Activated naive CD8-positive, alpha-beta T cell treated with anti-CD3 and anti-CD28 coated beads, Interleukin-2, amount 50 U/mL, for 16 hours (primary cell): Measurements from ENCODE around the gene SAG.

Experiments used
- DNase-seq: peaks from one replicate; pipeline ENCODE4 v3.0.0-alpha.2; 2020; ENCODE audit warnings: low read depth, low spot score

Gene SAG

GRCh38 chr2:233307565-233307964 is at the start of gene SAG:
Gene SAG (plus strand): TSS chr2:233307816. CDS start chr2:233309190, 1,374 bp downstream.
- DNase-seq, result no peak

GRCh38 chr2:233258211-233258610 is 49.4 kb upstream of the SAG start:
- DNase-seq, result no peak

GRCh38 chr2:233259730-233260129 is 47.9 kb upstream of the SAG start:
- DNase-seq, result no peak

DNA sequence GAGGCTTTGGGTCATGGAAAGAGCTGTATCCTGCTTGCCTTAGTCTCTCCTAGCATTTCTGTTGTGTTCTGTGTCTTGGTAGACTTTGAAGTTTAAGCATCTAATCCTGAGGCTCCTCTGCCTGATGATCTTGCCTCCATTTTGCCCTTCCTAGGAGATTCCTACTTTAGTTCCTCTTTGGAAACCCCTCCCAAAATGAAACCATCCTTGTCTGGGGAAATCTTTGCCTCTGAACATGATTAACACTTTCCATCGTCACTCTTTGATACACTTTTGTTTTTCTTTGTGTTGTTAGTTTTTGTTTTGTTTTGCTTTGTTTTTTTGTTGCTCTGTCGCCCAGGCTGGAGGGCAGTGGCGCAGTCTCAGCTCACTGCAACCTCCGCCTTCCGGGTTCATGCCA is 47.0 kb upstream of the SAG start:
- no peak for DNase-seq

GRCh38 chr2:233261819-233262555 is 45.6 kb upstream of the SAG start:
- no peak for DNase-seq

DNA sequence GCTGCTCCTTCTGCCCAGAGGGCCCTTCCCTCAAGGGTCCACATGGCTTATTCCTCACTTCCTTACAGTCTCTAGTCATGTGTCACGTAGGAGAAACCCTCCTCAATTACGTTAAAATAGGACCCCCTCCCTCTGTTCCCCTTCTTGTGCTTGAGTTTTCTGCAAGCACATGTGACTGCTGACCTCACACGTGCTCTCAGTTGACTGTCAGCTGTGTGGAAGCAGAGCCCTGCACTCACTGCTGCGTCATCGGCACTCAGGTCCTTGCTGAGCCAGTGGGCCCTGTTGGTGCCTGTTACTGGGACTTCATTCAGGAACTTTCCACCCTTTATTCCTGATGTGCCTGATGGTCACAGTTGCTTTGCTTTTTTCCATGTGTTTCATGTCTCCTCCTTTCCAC is 45.1 kb upstream of the SAG start:
- no peak for DNase-seq

DNA sequence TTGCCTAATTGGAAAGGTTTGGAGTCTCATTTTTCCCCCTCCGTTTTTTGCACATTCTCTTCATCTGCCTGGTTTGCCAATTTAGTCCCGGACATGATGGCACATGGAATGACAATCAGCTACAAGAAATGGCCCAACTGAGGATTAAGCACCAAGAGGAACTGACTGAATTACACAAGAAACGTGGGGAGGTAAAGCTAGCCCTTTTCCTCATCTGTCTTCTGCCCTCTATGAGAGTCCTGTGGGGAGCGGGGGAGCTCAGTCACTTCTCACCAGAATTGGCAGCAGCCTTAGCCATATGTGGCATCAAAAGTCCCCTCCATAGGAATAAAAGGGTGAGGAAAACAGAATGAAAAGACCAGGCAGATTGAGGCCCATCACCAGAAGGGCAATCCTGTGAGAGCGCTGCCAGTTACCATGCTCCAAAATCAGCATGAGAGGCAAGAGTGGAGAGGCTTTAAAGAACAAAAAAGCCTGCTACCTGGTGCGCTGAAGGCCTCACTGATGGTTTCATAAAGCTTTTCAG is 44.5 kb upstream of the SAG start:
- DNase-seq, result no peak

GRCh38 chr2:233264667-233265066 is 42.9 kb upstream of the SAG start:
- no peak for DNase-seq

GRCh38 chr2:233265899-233266431 is 41.7 kb upstream of the SAG start:
- no peak for DNase-seq

- DNase-seq, result no peak
Observed at GRCh38 chr2:233266481-233266880, 41.1 kb upstream of the SAG start.

- DNase-seq, result peak; percentile 6
Observed at GRCh38 chr2:233267516-233268245, 39.9 kb upstream of the SAG start.

DNA sequence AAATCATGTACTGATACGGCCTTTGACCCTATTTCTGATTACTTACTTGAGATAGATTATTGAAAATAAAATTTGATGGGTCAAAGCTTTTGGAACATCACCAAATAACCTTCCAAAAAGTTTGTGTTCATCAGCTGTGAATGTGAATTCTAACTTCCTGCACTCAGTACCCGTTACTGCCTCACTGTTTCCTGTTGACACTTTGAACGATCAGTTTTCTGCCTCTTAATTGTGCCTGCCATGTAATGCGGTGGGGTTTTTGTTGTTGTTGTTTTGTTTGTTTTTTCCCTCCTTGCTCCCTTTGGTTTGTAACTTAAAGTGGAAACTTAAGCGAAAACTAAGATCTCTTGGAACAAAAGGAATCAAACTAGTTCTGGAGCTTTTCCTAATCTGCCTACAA is 37.2 kb upstream of the SAG start:
- DNase-seq, result no peak

DNA sequence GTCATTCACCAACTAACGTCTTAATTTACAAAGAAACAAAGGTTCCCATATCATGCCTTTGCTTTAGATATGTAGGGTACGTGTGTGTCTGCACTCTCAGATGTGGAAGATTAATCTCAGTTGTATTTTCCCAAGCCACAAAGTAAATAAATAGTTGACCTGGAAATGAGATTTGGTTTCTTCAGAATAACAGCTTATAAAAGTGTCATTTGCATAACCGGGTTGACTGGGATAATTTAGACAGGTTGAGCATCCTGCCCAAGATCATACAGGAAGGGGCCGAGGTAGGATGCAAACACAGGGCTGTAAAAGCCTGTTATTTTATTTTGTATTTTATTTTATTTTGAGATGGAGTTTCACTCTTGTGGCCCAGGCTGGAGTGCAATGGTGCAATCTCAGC is 36.7 kb upstream of the SAG start:
- DNase-seq, result no peak

DNA sequence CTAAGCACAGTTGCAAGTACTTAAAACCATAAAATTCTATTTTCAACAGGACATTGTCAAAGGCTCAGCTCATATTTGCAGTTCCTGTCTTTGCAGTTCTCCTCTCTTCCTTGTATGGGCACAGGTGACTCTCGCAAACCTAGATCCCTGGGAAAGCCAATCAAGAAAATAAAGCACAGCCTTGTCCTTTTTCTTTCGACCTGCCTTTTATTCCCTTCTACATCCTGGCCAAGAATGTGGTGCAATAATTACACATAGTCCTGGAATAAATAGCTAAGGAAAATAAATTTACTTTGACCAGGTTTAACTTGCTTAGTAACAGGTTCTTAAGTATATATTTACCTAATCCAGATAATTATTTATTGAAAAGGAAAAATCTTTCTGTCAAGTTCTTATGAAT is 35.9 kb upstream of the SAG start:
- DNase-seq, result no peak

GRCh38 chr2:233273120-233273519 is 34.5 kb upstream of the SAG start:
- no peak for DNase-seq

GRCh38 chr2:233275223-233275622 is 32.4 kb upstream of the SAG start:
- no peak for DNase-seq

DNA sequence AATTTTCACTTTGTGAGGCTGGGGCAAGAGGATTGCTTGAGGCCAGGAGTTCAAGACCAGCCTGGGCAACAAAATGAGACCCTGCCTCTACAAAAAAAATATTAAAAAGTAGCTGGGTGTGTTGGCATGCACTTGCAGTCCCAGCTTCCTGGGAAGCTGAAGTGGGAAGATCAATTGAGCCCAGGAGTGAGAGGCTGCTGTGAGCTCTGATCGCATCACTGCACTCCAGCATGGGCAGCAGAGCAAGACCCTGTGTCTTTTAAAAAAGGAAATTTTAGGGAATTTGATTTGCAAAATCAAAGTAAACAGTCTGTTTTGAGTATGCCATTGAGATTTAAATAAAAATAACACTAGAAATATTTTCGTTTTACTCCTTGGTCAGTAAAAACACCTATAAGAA is 28.7 kb upstream of the SAG start:
- no peak for DNase-seq

DNA sequence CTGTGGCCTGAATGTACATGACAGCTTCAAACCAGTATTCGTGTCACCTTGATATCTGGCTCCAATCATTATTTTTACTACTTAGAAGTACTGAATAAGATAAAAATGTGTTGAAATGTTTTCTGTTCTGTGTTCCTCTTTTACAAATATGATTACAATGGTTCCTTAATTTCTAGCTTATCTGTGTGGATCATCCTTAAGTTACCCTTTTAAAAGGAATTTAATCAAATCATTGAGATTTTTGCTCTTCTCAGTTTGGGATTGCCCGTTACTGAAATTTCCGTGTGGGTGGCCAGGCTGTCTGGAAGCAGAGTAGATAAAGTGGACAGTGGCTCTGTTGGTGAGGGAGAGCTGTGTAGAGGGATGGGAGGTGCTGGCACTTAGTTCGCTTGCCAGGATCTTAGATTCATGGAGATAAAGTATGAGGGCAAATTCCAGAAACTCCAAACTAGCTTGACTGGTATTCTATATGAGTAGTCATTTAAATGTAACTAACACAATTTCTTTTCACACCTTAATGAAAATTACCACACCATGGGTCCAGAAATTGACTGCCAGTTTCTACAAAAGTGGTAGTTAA is 27.4 kb upstream of the SAG start:
- DNase-seq, result no peak

DNA sequence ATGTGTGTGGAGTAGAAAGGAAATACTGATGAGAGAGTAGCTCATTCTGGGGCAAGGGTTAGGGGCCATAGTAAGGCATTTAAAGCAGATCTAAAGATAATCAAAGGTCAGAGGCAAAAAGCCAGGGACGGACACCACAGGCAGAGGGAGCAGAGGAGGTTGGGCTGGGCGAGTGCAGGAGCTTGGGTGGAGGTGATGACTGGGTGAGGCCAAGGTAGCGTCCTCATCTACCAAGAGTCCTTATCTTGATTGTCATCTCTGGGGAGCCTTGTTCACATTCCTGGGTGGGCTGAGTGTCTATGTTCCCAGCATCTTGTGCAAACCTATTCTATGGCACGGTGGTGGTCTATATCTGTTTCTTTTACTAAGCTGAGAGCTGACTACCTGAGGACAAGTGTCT is 26.1 kb upstream of the SAG start:
- no peak for DNase-seq

DNA sequence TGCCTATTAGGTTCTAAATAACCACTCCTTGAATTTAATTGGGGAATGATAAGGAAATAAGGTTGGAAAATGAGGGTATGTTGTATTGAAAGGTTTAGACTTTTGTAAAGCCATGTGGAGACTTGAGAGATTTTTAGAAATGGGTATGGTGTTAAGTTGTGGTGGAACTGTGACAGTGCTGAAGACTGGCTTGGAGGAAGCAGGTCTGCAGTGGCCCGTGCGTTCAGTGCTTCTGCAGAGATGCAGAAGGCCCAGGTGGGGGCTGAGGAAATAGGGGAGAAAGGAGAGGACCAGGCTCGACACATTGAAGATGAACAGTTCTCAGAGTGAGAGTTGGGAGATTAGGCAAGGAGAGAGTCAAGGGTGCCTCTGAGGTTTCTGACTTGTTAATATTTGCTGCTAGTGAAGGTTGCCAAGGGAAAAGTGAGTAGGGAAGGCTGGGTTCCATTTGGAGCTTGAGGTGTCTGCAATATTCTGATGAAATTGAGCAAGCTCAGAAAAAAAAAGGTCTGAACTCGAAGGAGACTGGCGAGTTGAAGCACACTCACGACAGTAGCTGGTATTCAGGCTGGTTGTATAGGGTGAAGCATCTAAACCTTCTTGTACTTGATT is 25.5 kb upstream of the SAG start:
- DNase-seq, result no peak

- no peak for DNase-seq
Observed at GRCh38 chr2:233285921-233286320, 21.7 kb upstream of the SAG start.

DNA sequence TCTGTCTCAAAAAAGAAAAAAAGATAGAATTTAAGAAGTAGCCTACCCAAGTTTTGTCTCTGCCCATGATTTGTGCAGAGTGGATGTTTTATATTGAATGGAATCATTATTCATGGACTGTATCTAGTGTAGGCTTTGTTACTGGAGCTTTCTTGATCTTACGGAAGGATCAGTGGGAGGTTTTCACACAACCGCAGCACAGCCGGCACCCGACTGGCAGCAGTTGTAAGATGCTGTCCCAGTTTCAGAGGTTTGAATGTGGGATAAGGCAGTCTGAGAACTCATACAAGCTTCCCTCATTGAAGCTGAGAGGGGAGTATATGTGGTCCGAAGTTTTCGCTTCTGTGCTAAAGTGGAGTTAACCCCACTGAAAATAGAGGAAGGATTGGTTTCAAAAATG is 19.7 kb upstream of the SAG start:
- DNase-seq, result no peak
